ENCODE data around the gene KLHL10. TPM values are rescaled to one million over a fixed set of nuclear protein-coding genes. Genes with fewer than 3 reads are reported as not detected.

The KLHL10 gene
- total and polyA plus RNA-seq, 9 of the 15 experiments (the other 6 are each of a cell fraction or from before 2014, with no cell fraction given): 0.06 to 0.56 (median 0.12) TPM; not detected in 5

DNA sequence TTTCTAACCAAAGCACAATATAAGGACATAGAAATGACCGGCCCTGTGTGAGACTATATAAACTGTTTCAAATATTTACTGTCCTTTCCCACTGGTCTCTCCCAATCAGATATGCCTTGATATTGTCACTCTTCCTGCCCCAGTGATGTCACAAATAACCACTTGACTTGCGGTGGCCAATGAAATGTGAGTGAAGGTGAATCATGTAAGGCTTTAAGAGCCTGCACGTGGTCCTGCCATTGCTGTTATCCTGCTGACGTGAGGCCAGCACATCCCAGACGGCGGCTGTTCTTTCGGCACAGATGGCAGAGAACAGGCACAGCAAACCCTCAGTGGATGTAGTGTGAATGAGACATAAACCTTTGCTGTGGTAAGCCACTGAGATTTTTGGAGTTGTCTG lies 33.0 kb downstream of the KLHL10 start (continued):
- TF ChIP-seq ZNF41 (CRISPR knock-in tag; conservative IDR thresholded peaks at IDR 0.05): no peak
- no peak for TF ChIP-seq ZNF282 (CRISPR knock-in tag; IDR thresholded peaks at IDR 0.05)
- no peak for TF ChIP-seq HNRNPK (IDR thresholded peaks at IDR 0.05; ENCODE audit: low read depth, low read length, poor library complexity, severe bottlenecking)
- peak; percentile 30; the same call in 1 of the 2 replicates for TF ChIP-seq RAD51 (IDR thresholded peaks at IDR 0.05; ENCODE audit: borderline replicate concordance, low read depth)
- TF ChIP-seq NFYB (IDR thresholded peaks at IDR 0.05; ENCODE audit: extremely low read depth, insufficient read length): peak; percentile 54
- TF ChIP-seq YBX1 (IDR thresholded peaks at IDR 0.05): no peak
- TF ChIP-seq MYC (IDR thresholded peaks at IDR 0.05; ENCODE audit: low read depth, low read length): peak; percentile 34; the same call in 1 of the 2 replicates
- TF ChIP-seq MYC (CRISPR knock-in tag; IDR thresholded peaks at IDR 0.05; ENCODE audit: borderline replicate concordance, low read depth): no peak
- no peak for TF ChIP-seq ZNF431 (CRISPR knock-in tag; IDR thresholded peaks at IDR 0.05)
- no peak for TF ChIP-seq RBFOX2 (IDR thresholded peaks at IDR 0.05; ENCODE audit: low read depth, low read length)
- TF ChIP-seq, protein P1, sequence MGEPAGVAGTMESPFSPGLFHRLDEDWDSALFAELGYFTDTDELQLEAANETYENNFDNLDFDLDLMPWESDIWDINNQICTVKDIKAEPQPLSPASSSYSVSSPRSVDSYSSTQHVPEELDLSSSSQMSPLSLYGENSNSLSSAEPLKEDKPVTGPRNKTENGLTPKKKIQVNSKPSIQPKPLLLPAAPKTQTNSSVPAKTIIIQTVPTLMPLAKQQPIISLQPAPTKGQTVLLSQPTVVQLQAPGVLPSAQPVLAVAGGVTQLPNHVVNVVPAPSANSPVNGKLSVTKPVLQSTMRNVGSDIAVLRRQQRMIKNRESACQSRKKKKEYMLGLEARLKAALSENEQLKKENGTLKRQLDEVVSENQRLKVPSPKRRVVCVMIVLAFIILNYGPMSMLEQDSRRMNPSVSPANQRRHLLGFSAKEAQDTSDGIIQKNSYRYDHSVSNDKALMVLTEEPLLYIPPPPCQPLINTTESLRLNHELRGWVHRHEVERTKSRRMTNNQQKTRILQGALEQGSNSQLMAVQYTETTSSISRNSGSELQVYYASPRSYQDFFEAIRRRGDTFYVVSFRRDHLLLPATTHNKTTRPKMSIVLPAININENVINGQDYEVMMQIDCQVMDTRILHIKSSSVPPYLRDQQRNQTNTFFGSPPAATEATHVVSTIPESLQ (CRISPR knock-in tag; IDR thresholded peaks at IDR 0.05): no peak
- no peak for TF ChIP-seq ZNF124 (CRISPR knock-in tag; IDR thresholded peaks at IDR 0.05)
- no peak for TF ChIP-seq ELF1 (tag; IDR thresholded peaks at IDR 0.05)
- peak; percentile 29; the same call in 1 of the 2 replicates for TF ChIP-seq FOSL1 (tag; conservative IDR thresholded peaks at IDR 0.05)
- TF ChIP-seq, protein P2, sequence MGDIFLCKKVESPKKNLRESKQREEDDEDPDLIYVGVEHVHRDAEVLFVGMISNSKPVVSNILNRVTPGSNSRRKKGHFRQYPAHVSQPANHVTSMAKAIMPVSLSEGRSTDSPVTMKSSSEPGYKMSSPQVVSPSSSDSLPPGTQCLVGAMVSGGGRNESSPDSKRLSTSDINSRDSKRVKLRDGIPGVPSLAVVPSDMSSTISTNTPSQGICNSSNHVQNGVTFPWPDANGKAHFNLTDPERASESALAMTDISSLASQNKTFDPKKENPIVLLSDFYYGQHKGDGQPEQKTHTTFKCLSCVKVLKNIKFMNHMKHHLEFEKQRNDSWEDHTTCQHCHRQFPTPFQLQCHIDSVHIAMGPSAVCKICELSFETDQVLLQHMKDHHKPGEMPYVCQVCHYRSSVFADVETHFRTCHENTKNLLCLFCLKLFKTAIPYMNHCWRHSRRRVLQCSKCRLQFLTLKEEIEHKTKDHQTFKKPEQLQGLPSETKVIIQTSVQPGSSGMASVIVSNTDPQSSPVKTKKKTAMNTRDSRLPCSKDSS (IDR thresholded peaks at IDR 0.05; ENCODE audit: low read depth, partially characterized antibody): no peak

Measured in K562 (cell line).